GM23338 (cell line): ENCODE data around the gene FTCDNL1. TPM values are rescaled to one million over a fixed set of nuclear protein-coding genes. Genes with fewer than 3 reads are reported as not detected.
A peak's percentile ranks its signal among the peaks of the same experiment; 100 is the strongest.

Source experiments
- ATAC-seq: fragments of 200-7000 bp; cut with Tn5 transposase; 3 replicates; pipeline ENCODE4 v1.9.1; 2020
- DNase-seq: peaks from one replicate; pipeline ENCODE4 v3.0.0-alpha.2; 2015; ENCODE audit warnings: low spot score
- H2AFZ ChIP-seq: fragments of 200-600 bp; sonication (generic); 2 replicates; pipeline ENCODE4 v1.8.0; 2016; ENCODE audit warnings: antibody characterized with exemption, mild to moderate bottlenecking, moderate library complexity
- H3F3A ChIP-seq: fragments of 200-600 bp; sonication (generic); replicated peaks from 2 replicates; pipeline ENCODE4 v1.8.0; 2017; ENCODE audit warnings: antibody characterized with exemption, mixed run types, low read depth
- H3K27ac ChIP-seq: fragments of 200-600 bp; sonication (generic); 2 replicates; pipeline ENCODE4 v1.6.1; 2016; ENCODE audit warnings: low read depth
- H3K27me3 ChIP-seq: fragments of 200-600 bp; sonication (generic); 2 replicates; pipeline ENCODE4 v1.8.0; 2016; ENCODE audit warnings: mild to moderate bottlenecking, mixed run types, moderate library complexity; ENCODE audit not compliant: insufficient read depth
- H3K36me3 ChIP-seq: fragments of 200-600 bp; sonication (generic); 2 replicates; pipeline ENCODE4 v1.8.0; 2016; ENCODE audit warnings: mild to moderate bottlenecking; ENCODE audit not compliant: insufficient read depth
- H3K4me1 ChIP-seq: fragments of 200-600 bp; sonication (generic); 2 replicates; pipeline ENCODE4 v1.8.0; 2016; ENCODE audit warnings: mild to moderate bottlenecking, moderate library complexity; ENCODE audit not compliant: insufficient read depth
- H3K4me2 ChIP-seq: fragments of 200-600 bp; sonication (generic); 2 replicates; pipeline ENCODE4 v1.7.1; 2017; ENCODE audit warnings: mixed run types
- H3K4me3 ChIP-seq: fragments of 200-600 bp; sonication (generic); 2 replicates; pipeline ENCODE4 v1.6.1; 2016; ENCODE audit warnings: mixed run types
- H3K79me2 ChIP-seq: fragments of 200-600 bp; sonication (generic); replicated peaks from 2 replicates; pipeline ENCODE4 v1.8.0; 2017; ENCODE audit warnings: mild to moderate bottlenecking; ENCODE audit not compliant: insufficient read depth
- H3K9me2 ChIP-seq: fragments of 200-600 bp; sonication (generic); 2 replicates; pipeline ENCODE4 v1.8.0; 2017; ENCODE audit not compliant: insufficient read depth
- H4K20me1 ChIP-seq: fragments of 200-600 bp; sonication (generic); replicated peaks from 2 replicates; pipeline ENCODE4 v1.8.0; 2017; ENCODE audit warnings: mild to moderate bottlenecking; ENCODE audit not compliant: insufficient read depth
- H3K27ac Mint-ChIP-seq: 2 replicates; pipeline ENCODE4 v1.8.0; 2020; ENCODE audit warnings: inconsistent platforms, mild to moderate bottlenecking, moderate library complexity, mixed read lengths
- H3K27me3 Mint-ChIP-seq: 3 replicates; pipeline ENCODE4 v1.8.0; 2022; ENCODE audit warnings: low read depth, mild to moderate bottlenecking, moderate library complexity, mixed read lengths, inconsistent platforms; ENCODE audit not compliant: insufficient read depth, poor library complexity
- H3K36me3 Mint-ChIP-seq: 3 replicates; pipeline ENCODE4 v1.8.0; 2021; ENCODE audit warnings: low read depth, mild to moderate bottlenecking, inconsistent platforms, moderate library complexity, mixed read lengths
- H3K4me1 Mint-ChIP-seq: 3 replicates; pipeline ENCODE4 v1.8.0; 2020; ENCODE audit warnings: mild to moderate bottlenecking, inconsistent platforms, mixed read lengths
- H3K4me3 Mint-ChIP-seq: 3 replicates; pipeline ENCODE4 v1.8.0; 2021; ENCODE audit warnings: moderate library complexity, mild to moderate bottlenecking, inconsistent platforms, mixed read lengths
- H3K9me3 Mint-ChIP-seq: 3 replicates; pipeline ENCODE4 v1.8.0; 2020; ENCODE audit warnings: moderate library complexity, mild to moderate bottlenecking, inconsistent platforms, mixed read lengths
- EZH2phosphoT487 ChIP-seq: fragments of 200-600 bp; sonication (generic); IDR thresholded peaks from one replicate; pipeline ENCODE4 v1.8.1; 2018; ENCODE audit warnings: antibody characterized with exemption; ENCODE audit not compliant: unreplicated experiment
- NANOG ChIP-seq: IDR thresholded peaks from 2 replicates; pipeline ENCODE4 v1.6.1; 2016; ENCODE audit warnings: antibody characterized with exemption, borderline replicate concordance
- POLR2AphosphoS5 ChIP-seq: IDR thresholded peaks from 2 replicates; pipeline ENCODE4 v1.6.1; 2016; ENCODE audit warnings: antibody characterized with exemption, low read depth
- STAT1 ChIP-seq: IDR thresholded peaks from one replicate; pipeline ENCODE4 v1.6.1; 2016; ENCODE audit warnings: antibody characterized with exemption; ENCODE audit not compliant: unreplicated experiment
- ZNF114 ChIP-seq: fragments of 250-450 bp; sonication (Bioruptor Pico); IDR thresholded peaks from 2 replicates; pipeline ENCODE4 v1.5.0; 2020; ENCODE audit warnings: mild to moderate bottlenecking, moderate library complexity
- polyA plus RNA-seq: library from polyadenylated mRNA; unstranded; fragments of >200 nt; fragmentation: Nextera tagmentation; extraction: Ambion mirVana; gene quantifications from 2 replicates; pipeline ENCODE4 v1.2.1, GENCODE V29; 2016
- total RNA-seq: library from RNA; depleted of rRNA; stranded (reverse); fragments of >200 nt; shearing (Covaris generic); gene quantifications from 2 replicates; pipeline ENCODE4 v1.2.3, GENCODE V29; 2014
- TF ChIP-seq, protein P1 (sequence below): fragments of 250-450 bp; sonication (Bioruptor Pico); IDR thresholded peaks from 2 replicates; pipeline ENCODE4 v1.5.0; 2020; ENCODE audit warnings: mild to moderate bottlenecking, moderate library complexity
- TF ChIP-seq, protein P2 (sequence below): IDR thresholded peaks from 2 replicates; pipeline ENCODE4 v1.6.1; 2016; ENCODE audit warnings: antibody characterized with exemption
- TF ChIP-seq, protein P3 (sequence below), 2 experiments: fragments of 200-600 bp in 1 of 2; sonication (generic) in 1 of 2; conservative IDR thresholded peaks; 2 replicates each; pipeline versions ENCODE4 v1.5.1 to v1.6.1; 2016 to 2017; ENCODE audit warnings: antibody characterized with exemption in 2 of 2, low read depth in 2 of 2, mild to moderate bottlenecking in 2 of 2, moderate library complexity in 1 of 2

FTCDNL1 gene
- total and polyA plus RNA-seq, 2 experiments from 2014 or later, result 1.7 to 2.0 TPM

DNA sequence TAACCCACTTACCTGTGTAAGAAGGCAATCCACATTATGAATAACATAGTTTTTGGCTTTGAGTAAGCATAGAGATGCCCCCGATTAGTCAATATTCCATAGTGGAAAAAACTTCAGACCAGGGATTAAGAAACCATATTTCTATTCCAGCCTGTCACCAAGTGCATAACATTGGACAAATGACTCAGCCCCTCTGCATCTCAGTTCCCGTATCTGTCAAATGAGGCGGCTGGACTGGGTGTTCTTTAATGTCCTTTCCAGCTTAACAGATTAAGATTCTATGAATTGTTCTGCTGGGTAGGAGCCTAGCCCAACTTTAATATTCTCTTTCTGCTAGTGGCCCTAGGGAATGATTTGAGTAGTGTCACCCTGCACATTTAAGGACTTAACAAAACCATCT lies 11.8 kb upstream of the FTCDNL1 start (continued):
- TF ChIP-seq, protein P1, sequence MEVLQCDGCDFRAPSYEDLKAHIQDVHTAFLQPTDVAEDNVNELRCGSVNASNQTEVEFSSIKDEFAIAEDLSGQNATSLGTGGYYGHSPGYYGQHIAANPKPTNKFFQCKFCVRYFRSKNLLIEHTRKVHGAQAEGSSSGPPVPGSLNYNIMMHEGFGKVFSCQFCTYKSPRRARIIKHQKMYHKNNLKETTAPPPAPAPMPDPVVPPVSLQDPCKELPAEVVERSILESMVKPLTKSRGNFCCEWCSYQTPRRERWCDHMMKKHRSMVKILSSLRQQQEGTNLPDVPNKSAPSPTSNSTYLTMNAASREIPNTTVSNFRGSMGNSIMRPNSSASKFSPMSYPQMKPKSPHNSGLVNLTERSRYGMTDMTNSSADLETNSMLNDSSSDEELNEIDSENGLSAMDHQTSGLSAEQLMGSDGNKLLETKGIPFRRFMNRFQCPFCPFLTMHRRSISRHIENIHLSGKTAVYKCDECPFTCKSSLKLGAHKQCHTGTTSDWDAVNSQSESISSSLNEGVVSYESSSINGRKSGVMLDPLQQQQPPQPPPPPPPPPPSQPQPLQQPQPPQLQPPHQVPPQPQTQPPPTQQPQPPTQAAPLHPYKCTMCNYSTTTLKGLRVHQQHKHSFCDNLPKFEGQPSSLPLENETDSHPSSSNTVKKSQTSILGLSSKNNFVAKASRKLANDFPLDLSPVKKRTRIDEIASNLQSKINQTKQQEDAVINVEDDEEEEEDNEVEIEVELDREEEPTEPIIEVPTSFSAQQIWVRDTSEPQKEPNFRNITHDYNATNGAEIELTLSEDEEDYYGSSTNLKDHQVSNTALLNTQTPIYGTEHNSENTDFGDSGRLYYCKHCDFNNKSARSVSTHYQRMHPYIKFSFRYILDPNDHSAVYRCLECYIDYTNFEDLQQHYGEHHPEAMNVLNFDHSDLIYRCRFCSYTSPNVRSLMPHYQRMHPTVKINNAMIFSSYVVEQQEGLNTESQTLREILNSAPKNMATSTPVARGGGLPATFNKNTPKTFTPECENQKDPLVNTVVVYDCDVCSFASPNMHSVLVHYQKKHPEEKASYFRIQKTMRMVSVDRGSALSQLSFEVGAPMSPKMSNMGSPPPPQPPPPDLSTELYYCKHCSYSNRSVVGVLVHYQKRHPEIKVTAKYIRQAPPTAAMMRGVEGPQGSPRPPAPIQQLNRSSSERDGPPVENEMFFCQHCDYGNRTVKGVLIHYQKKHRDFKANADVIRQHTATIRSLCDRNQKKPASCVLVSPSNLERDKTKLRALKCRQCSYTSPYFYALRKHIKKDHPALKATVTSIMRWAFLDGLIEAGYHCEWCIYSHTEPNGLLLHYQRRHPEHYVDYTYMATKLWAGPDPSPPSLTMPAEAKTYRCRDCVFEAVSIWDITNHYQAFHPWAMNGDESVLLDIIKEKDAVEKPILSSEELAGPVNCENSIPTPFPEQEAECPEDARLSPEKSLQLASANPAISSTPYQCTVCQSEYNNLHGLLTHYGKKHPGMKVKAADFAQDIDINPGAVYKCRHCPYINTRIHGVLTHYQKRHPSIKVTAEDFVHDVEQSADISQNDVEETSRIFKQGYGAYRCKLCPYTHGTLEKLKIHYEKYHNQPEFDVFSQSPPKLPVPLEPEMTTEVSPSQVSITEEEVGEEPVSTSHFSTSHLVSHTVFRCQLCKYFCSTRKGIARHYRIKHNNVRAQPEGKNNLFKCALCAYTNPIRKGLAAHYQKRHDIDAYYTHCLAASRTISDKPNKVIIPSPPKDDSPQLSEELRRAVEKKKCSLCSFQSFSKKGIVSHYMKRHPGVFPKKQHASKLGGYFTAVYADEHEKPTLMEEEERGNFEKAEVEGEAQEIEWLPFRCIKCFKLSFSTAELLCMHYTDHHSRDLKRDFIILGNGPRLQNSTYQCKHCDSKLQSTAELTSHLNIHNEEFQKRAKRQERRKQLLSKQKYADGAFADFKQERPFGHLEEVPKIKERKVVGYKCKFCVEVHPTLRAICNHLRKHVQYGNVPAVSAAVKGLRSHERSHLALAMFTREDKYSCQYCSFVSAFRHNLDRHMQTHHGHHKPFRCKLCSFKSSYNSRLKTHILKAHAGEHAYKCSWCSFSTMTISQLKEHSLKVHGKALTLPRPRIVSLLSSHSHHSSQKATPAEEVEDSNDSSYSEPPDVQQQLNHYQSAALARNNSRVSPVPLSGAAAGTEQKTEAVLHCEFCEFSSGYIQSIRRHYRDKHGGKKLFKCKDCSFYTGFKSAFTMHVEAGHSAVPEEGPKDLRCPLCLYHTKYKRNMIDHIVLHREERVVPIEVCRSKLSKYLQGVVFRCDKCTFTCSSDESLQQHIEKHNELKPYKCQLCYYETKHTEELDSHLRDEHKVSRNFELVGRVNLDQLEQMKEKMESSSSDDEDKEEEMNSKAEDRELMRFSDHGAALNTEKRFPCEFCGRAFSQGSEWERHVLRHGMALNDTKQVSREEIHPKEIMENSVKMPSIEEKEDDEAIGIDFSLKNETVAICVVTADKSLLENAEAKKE, result no peak
- TF ChIP-seq POLR2AphosphoS5, result no peak
- TF ChIP-seq NANOG, result no peak
- no peak for TF ChIP-seq EZH2phosphoT487
- TF ChIP-seq, protein P2, sequence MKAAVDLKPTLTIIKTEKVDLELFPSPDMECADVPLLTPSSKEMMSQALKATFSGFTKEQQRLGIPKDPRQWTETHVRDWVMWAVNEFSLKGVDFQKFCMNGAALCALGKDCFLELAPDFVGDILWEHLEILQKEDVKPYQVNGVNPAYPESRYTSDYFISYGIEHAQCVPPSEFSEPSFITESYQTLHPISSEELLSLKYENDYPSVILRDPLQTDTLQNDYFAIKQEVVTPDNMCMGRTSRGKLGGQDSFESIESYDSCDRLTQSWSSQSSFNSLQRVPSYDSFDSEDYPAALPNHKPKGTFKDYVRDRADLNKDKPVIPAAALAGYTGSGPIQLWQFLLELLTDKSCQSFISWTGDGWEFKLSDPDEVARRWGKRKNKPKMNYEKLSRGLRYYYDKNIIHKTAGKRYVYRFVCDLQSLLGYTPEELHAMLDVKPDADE, result no peak
- no peak for TF ChIP-seq ZNF114 (CRISPR knock-in tag)
- TF ChIP-seq STAT1, result no peak

DNA sequence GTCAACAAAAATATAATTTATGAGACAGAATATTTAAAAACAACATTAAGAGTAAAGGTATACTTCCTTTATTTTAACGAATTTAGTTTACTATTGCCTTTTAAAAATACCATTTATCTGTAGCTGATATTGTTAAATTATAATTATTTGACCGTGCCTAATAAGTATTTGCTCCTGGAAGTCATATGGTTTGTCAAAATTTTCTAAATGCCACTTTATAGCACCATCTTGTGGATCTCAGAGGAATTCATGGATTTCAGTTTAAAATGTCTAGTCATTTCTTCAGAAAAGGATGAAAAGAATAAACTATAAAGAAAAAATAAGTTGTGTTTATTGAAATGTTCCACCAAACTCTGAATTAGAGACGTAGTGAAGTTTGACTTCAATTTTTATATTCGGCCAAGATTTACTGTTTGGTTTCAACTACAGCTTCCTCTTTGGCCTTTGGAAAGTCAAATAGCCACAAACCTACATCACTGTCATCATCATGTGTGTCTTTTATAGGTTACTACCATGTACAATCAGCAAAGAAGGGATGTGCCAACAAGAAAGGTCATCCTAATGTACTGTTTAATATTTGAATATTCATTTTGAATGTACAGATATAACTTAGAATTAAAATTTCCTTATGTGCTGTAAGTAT lies 10.3 kb upstream of the FTCDNL1 start:
- no peak overlapping the region for H3K27ac Mint-ChIP-seq
- H3K27me3 ChIP-seq, result no peaks in the 10 kb centered on the region
- H3K36me3 ChIP-seq, result no peaks in the 10 kb centered on the region
- H2AFZ ChIP-seq, result no peak overlapping the region
- H3K4me3 Mint-ChIP-seq, result no peak overlapping the region
- no peak for TF ChIP-seq EZH2phosphoT487
- TF ChIP-seq, protein P3, sequence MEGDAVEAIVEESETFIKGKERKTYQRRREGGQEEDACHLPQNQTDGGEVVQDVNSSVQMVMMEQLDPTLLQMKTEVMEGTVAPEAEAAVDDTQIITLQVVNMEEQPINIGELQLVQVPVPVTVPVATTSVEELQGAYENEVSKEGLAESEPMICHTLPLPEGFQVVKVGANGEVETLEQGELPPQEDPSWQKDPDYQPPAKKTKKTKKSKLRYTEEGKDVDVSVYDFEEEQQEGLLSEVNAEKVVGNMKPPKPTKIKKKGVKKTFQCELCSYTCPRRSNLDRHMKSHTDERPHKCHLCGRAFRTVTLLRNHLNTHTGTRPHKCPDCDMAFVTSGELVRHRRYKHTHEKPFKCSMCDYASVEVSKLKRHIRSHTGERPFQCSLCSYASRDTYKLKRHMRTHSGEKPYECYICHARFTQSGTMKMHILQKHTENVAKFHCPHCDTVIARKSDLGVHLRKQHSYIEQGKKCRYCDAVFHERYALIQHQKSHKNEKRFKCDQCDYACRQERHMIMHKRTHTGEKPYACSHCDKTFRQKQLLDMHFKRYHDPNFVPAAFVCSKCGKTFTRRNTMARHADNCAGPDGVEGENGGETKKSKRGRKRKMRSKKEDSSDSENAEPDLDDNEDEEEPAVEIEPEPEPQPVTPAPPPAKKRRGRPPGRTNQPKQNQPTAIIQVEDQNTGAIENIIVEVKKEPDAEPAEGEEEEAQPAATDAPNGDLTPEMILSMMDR (conservative IDR thresholded peaks at IDR 0.05; ENCODE audit: low read depth in 2 of 2), result peak in 1 of 2 experiments; percentile 91
- H3K27ac ChIP-seq, result no peak overlapping the region
- H3K9me2 ChIP-seq, result no peaks in the 10 kb centered on the region
- no peaks in the 10 kb centered on the region for H4K20me1 ChIP-seq
- H3K9me3 Mint-ChIP-seq, result no peaks in the 10 kb centered on the region
- H3K4me3 ChIP-seq, result no peak overlapping the region
- no peaks in the 10 kb centered on the region for H3K36me3 Mint-ChIP-seq
- ATAC-seq (no peak), DNase-seq (peak; percentile 49)
- peaks cover 13% of the 10 kb centered on the region for H3K4me1 Mint-ChIP-seq
- no peak overlapping the region for H3K4me2 ChIP-seq
- H3K27me3 Mint-ChIP-seq, result peaks cover 6% of the 10 kb centered on the region
- H3K79me2 ChIP-seq, result no peaks in the 10 kb centered on the region
- H3F3A ChIP-seq, result no peaks in the 10 kb centered on the region
- peaks cover 2% of the 10 kb centered on the region; the same call in 1 of the 2 replicates for H3K4me1 ChIP-seq
